ENCODE data around the gene BNIP5. TPM values are rescaled to one million over a fixed set of nuclear protein-coding genes. Genes with fewer than 3 reads are reported as not detected.

BNIP5 gene
- total and polyA plus RNA-seq, 2 of the 13 experiments (the other 11 are each of a cell fraction or from before 2014, with no cell fraction given) = not detected

DNA sequence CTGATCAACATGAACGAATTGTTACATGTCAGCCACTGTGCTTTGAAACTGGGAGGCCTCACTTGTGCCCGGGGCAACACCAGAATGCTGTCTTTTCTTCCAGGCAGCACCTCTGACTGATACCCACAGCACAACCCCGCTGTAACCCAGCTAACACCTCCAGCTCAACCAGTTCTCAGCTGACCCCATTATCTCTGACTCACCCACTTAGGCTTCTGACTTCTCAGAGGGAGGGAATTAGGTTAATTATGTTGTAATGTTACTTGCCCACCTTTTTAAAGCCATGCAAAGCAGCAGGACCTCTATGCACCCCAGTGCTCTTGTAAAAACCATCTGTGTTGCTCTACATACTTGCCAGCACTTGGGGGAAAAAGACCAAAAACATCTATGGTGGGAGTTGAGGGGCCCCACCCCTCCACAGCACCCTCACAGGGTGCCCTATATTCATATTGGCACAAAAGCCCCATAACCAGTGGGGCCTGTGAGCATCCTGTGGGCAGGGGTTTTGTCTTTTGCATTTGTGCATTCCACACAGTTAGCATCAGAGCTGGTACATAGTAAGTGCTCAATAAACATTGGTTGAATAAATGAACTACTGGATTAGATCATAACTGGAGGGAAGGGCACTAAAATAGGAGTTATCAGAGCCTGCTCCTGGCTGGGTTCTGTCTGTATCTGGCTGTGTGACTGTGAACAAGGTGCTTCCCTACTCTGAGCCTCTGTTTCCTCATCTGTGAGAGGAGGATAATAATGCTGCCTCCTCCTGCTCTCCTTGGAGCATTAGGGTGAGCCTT lies 22.3 kb downstream of the BNIP5 start:
- peaks cover 4 to 39% of the 10 kb centered on the region in 2 experiments; a peak in 3 of 5 replicates for H3K27me3 ChIP-seq (ENCODE audit: control insufficient read depth in 1 of 2, insufficient read depth in 2 of 2, low read length in 2 of 2)
- peaks cover 14% of the 10 kb centered on the region for H3K4me1 ChIP-seq (ENCODE audit: insufficient read depth, low read length)
- no peaks in the 10 kb centered on the region for H3K9me3 ChIP-seq (ENCODE audit: low read length)
- H3K9ac ChIP-seq (ENCODE audit: insufficient read depth, low read depth, low read length) = no peak overlapping the region
- no peaks in the 10 kb centered on the region for H3K36me3 ChIP-seq (replicated peaks in 1 of 2; ENCODE audit: control insufficient read depth in 1 of 2, insufficient read depth in 2 of 2, low read length in 2 of 2)
- in situ Hi-C loops (cut with HindIII; ENCODE audit: extremely low pct_ligation_motif_present, low pct_unique_long_range_greater_than_20kb) = no loop called here
- no TSS peak for BruUV-seq (replicated peaks)
- H2AFZ ChIP-seq (ENCODE audit: low read length) = no peak overlapping the region
- ATAC-seq (no peak), FAIRE-seq (no peak), DNase-seq (ENCODE audit: low spot score) (no peak)
- POLR2A ChIA-PET = no interaction called here
- H3K4me3 ChIP-seq (replicated peaks in 1 of 3; ENCODE audit: insufficient read depth in 1 of 3, low read depth in 2 of 3, low read length in 3 of 3) = no peak overlapping the region
- CTCF ChIA-PET (ENCODE audit: low intra/inter-chr PET ratio, low total read pairs) = no interaction called here
- no peaks in the 10 kb centered on the region for H3K79me2 ChIP-seq (ENCODE audit: insufficient read depth, low read length)
- WGBS (ENCODE audit: low lambda C conversion rate) = 1% methylated on average over 3 of the region's 3 CpGs
- intact Hi-C loops (cut with micrococcal nuclease; ENCODE audit: unreplicated experiment) = no loop called here
- no peak overlapping the region for H3K27ac ChIP-seq (ENCODE audit: extremely low read length, insufficient read depth, low read length)
- TF ChIP-seq MYC (CRISPR knock-in tag; IDR thresholded peaks at IDR 0.05; ENCODE audit: borderline replicate concordance) = no peak
- no peak for TF ChIP-seq NBN (conservative IDR thresholded peaks at IDR 0.05)
- no peak for TF ChIP-seq ZNF563 (CRISPR knock-in tag; IDR thresholded peaks at IDR 0.05)
- no peak for TF ChIP-seq POLR2AphosphoS2 (IDR thresholded peaks at IDR 0.05; ENCODE audit: low read depth, low read length)
- no peak for TF ChIP-seq MIXL1 (CRISPR knock-in tag; IDR thresholded peaks at IDR 0.05)
- TF ChIP-seq, protein P1, sequence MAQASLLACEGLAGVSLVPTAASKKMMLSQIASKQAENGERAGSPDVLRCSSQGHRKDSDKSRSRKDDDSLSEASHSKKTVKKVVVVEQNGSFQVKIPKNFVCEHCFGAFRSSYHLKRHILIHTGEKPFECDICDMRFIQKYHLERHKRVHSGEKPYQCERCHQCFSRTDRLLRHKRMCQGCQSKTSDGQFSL (CRISPR knock-in tag; IDR thresholded peaks at IDR 0.05) = no peak
- H4K20me1 ChIP-seq (ENCODE audit: insufficient read depth, low read length) = no peaks in the 10 kb centered on the region
- no peak overlapping the region for H3K4me2 ChIP-seq (ENCODE audit: low read depth, low read length)

- Histone ChIP-seq H3K27me3 (ENCODE audit: control insufficient read depth in 1 of 2, insufficient read depth in 2 of 2, low read length in 2 of 2) (peaks cover 3 to 47% of the 10 kb centered on the region in 2 experiments; a peak in 3 of 5 replicates), H3K4me1 (ENCODE audit: insufficient read depth, low read length) (peaks cover 9% of the 10 kb centered on the region; the same call in 1 of the 2 replicates), H3K4me3 (replicated peaks in 1 of 3; ENCODE audit: insufficient read depth in 1 of 3, low read depth in 2 of 3, low read length in 3 of 3) (no peak overlapping the region), H3K36me3 (replicated peaks in 1 of 2; ENCODE audit: control insufficient read depth in 1 of 2, insufficient read depth in 2 of 2, low read length in 2 of 2) (no peaks in the 10 kb centered on the region), H3K9me3 (ENCODE audit: low read length) (no peaks in the 10 kb centered on the region), H4K20me1 (ENCODE audit: insufficient read depth, low read length) (no peaks in the 10 kb centered on the region), H3K4me2 (ENCODE audit: low read depth, low read length) (no peak overlapping the region), H3K9ac (ENCODE audit: insufficient read depth, low read depth, low read length) (no peak overlapping the region), H2AFZ (ENCODE audit: low read length) (no peak overlapping the region), H3K79me2 (ENCODE audit: insufficient read depth, low read length) (no peaks in the 10 kb centered on the region), H3K27ac (ENCODE audit: extremely low read length, insufficient read depth, low read length) (no peak overlapping the region)
- DNase-seq (ENCODE audit: low spot score) = no peak
- in situ Hi-C loops (cut with HindIII; ENCODE audit: extremely low pct_ligation_motif_present, low pct_unique_long_range_greater_than_20kb) (no loop called here), intact Hi-C loops (cut with micrococcal nuclease; ENCODE audit: unreplicated experiment) (no loop called here)
- BruUV-seq (replicated peaks) = no TSS peak
- 0% methylated on average over 1 of the region's 4 CpGs for WGBS (ENCODE audit: low lambda C conversion rate)
- ATAC-seq = peak; percentile 20; the same call in 2 of the 3 replicates
- POLR2A ChIA-PET = no interaction called here
- no peak for FAIRE-seq
- CTCF ChIA-PET (ENCODE audit: low intra/inter-chr PET ratio, low total read pairs) = no interaction called here
- TF ChIP-seq STAT6 (CRISPR knock-in tag; IDR thresholded peaks at IDR 0.05; ENCODE audit: borderline replicate concordance) = no peak
- no peak for TF ChIP-seq CAMTA2 (CRISPR knock-in tag; IDR thresholded peaks at IDR 0.05; ENCODE audit: borderline replicate concordance)
- TF ChIP-seq ZNF3 (CRISPR knock-in tag; IDR thresholded peaks at IDR 0.05) = no peak
- TF ChIP-seq, protein P2, sequence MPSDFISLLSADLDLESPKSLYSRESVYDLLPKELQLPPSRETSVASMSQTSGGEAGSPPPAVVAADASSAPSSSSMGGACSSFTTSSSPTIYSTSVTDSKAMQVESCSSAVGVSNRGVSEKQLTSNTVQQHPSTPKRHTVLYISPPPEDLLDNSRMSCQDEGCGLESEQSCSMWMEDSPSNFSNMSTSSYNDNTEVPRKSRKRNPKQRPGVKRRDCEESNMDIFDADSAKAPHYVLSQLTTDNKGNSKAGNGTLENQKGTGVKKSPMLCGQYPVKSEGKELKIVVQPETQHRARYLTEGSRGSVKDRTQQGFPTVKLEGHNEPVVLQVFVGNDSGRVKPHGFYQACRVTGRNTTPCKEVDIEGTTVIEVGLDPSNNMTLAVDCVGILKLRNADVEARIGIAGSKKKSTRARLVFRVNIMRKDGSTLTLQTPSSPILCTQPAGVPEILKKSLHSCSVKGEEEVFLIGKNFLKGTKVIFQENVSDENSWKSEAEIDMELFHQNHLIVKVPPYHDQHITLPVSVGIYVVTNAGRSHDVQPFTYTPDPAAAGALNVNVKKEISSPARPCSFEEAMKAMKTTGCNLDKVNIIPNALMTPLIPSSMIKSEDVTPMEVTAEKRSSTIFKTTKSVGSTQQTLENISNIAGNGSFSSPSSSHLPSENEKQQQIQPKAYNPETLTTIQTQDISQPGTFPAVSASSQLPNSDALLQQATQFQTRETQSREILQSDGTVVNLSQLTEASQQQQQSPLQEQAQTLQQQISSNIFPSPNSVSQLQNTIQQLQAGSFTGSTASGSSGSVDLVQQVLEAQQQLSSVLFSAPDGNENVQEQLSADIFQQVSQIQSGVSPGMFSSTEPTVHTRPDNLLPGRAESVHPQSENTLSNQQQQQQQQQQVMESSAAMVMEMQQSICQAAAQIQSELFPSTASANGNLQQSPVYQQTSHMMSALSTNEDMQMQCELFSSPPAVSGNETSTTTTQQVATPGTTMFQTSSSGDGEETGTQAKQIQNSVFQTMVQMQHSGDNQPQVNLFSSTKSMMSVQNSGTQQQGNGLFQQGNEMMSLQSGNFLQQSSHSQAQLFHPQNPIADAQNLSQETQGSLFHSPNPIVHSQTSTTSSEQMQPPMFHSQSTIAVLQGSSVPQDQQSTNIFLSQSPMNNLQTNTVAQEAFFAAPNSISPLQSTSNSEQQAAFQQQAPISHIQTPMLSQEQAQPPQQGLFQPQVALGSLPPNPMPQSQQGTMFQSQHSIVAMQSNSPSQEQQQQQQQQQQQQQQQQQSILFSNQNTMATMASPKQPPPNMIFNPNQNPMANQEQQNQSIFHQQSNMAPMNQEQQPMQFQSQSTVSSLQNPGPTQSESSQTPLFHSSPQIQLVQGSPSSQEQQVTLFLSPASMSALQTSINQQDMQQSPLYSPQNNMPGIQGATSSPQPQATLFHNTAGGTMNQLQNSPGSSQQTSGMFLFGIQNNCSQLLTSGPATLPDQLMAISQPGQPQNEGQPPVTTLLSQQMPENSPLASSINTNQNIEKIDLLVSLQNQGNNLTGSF (CRISPR knock-in tag; IDR thresholded peaks at IDR 0.05) = no peak
Observed at GRCh38 chr6:36313649-36313936, 23.1 kb downstream of the BNIP5 start.

Measured in HepG2 (cell line).